Cardiac muscle cell (in vitro differentiated cells and primary cell): ENCODE measurements around the gene ANGPT4. TPM values are rescaled to one million over a fixed set of nuclear protein-coding genes. Genes with fewer than 3 reads are reported as not detected.
A peak's percentile ranks its signal among the peaks of the same experiment; 100 is the strongest.

Experiments
- DNase-seq, 2 donors: peaks; one replicate each; pipeline versions ENCODE4 v3.0.0 to v3.0.0-alpha.2; 2010 to 2017; ENCODE audit warnings: low read depth in 1 of 2, low spot score in 1 of 2
- H3K27ac ChIP-seq: fragments of 200-600 bp; sonication (generic); 2 replicates; pipeline ENCODE4 v1.5.1; 2016
- H3K27me3 ChIP-seq: fragments of 200-600 bp; sonication (generic); 2 replicates; pipeline ENCODE4 v1.6.0; 2016; ENCODE audit warnings: control low read depth
- H3K36me3 ChIP-seq: fragments of 200-600 bp; sonication (generic); 2 replicates; pipeline ENCODE4 v1.5.1; 2016; ENCODE audit warnings: control low read depth
- H3K4me1 ChIP-seq: fragments of 200-600 bp; sonication (generic); 2 replicates; pipeline ENCODE4 v1.8.1; 2017; ENCODE audit warnings: low read depth, mild to moderate bottlenecking, mixed run types
- H3K4me3 ChIP-seq: fragments of 200-600 bp; sonication (generic); 2 replicates; pipeline ENCODE4 v1.5.1; 2016; ENCODE audit warnings: mild to moderate bottlenecking
- H3K9me3 ChIP-seq: fragments of 200-600 bp; sonication (generic); 2 replicates; pipeline ENCODE4 v1.5.1; 2017; ENCODE audit warnings: low read depth, mild to moderate bottlenecking, control low read depth
- CTCF ChIP-seq: IDR thresholded peaks from 2 replicates; pipeline ENCODE4 v1.5.1; 2012; ENCODE audit warnings: low read depth, mild to moderate bottlenecking, low read length
- polyA plus RNA-seq: library from polyadenylated mRNA; unstranded; fragments of >200 nt; fragmentation: Nextera tagmentation; extraction: Ambion mirVana; gene quantifications from 2 replicates; pipeline ENCODE4 v1.2.1, GENCODE V29; 2016
- total RNA-seq: library from RNA; depleted of rRNA; stranded (reverse); fragments of >200 nt; gene quantifications from 2 replicates; pipeline ENCODE4 v1.2.3, GENCODE V29; 2016

ANGPT4 gene
- total and polyA plus RNA-seq, 2 experiments from 2014 or later: 0.15 to 0.80 TPM

DNA sequence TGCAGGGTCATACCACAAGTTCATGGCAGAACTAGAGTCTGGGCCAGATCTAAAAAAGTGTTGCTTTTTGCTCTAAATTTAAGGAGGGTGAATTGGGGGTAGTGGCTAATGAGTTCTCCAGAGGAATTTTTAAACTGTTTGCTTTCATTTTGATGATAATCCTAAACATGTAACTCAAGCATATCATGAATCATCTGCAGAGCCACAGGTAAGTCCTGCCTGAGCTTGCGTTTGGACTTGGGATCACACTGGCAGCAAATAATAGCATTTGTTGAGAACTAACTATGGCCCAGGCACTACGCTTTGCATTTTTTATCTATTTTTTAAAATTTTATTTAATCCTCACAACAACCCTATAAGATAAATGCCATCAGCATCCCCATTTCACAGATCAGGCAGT lies 55.2 kb downstream of the ANGPT4 start:
- no peak overlapping the region for H3K4me3 ChIP-seq
- H3K36me3 ChIP-seq: no peaks in the 10 kb centered on the region
- H3K27ac ChIP-seq: no peak overlapping the region
- no peaks in the 10 kb centered on the region for H3K27me3 ChIP-seq
- no peak for TF ChIP-seq CTCF
- DNase-seq: no peak
- no peaks in the 10 kb centered on the region for H3K9me3 ChIP-seq
- H3K4me1 ChIP-seq: no peaks in the 10 kb centered on the region

GRCh38 chr20:859751-860231 lies 56.3 kb downstream of the ANGPT4 start:
- no peak for TF ChIP-seq CTCF
- DNase-seq: no peak
- no peaks in the 10 kb centered on the region for H3K36me3 ChIP-seq
- H3K4me3 ChIP-seq: no peak overlapping the region
- no peak overlapping the region for H3K27ac ChIP-seq
- no peaks in the 10 kb centered on the region for H3K4me1 ChIP-seq
- no peaks in the 10 kb centered on the region for H3K27me3 ChIP-seq
- no peaks in the 10 kb centered on the region for H3K9me3 ChIP-seq

- Histone ChIP-seq H3K4me1 (no peaks in the 10 kb centered on the region), H3K27me3 (no peaks in the 10 kb centered on the region), H3K27ac (no peak overlapping the region), H3K9me3 (no peaks in the 10 kb centered on the region), H3K36me3 (no peaks in the 10 kb centered on the region), H3K4me3 (no peak overlapping the region)
- no peak for TF ChIP-seq CTCF
- no peak for DNase-seq
Measured at GRCh38 chr20:858011-858410, 58.1 kb downstream of the ANGPT4 start.

DNA sequence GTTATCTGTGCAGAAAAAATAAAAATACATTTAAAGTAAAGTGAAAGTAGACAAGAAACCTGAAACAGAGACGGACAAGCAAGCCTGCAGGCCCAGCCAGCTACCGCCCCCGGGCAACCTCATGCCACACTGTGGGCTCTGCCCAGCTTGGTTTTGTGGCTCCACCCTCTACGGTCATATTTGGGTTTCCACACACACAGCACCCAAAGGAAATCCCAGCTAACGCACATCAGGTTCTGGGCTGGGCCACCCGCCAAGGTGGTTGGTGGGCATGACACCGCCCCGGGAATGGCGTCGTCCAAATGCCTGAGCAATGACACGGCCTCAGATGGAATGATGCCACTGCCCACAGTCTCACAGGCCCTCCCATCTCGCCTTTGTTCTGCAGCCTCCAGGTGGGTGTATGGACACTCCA lies 59.8 kb downstream of the ANGPT4 start:
- peak in 1 of 2 donors; percentile 73 for DNase-seq
- no peaks in the 10 kb centered on the region for H3K4me1 ChIP-seq
- no peak for TF ChIP-seq CTCF
- H3K27ac ChIP-seq: no peak overlapping the region
- no peaks in the 10 kb centered on the region for H3K27me3 ChIP-seq
- no peaks in the 10 kb centered on the region for H3K36me3 ChIP-seq
- H3K9me3 ChIP-seq: no peaks in the 10 kb centered on the region
- no peak overlapping the region for H3K4me3 ChIP-seq

DNA sequence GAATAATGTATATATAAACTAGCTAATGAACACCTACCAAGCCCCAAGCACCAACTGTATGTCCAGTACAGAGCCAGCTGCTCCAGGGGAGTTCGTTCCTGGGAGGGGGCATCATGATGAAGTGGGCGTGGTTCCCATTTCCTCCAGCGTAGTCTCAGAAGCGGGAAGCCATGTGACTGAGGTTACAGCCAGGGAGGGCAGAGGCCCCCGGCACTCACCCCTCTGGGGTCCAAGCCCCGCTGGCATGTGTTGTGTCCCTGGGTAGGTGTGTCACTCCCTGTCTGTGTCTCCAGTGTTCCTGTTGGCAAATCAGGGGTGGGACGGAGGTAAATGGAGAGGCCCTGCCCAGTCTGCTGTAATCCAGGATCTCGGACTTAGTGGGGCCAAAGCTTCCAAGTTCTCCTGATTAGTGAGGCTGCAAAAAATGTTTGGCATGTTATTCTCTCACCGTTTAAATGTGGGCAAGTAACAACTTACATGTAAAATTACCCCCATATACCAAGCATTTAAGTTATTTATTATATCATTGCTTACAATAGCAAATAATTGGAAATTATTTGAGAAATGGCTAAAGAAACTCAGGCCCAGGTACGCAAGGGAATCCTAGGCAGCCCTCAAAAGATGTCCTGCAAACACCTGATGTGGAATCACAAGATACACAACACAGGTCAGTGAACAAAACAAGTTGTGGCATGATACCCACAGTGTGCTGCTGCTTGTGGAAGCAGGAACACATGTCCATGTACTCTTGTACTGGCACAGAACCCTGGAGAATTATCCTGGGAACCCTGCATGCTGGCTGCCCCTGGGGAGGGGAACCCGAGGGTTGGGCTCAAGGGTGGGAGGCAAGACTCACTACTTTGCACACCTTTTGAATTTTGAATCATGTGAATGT lies 60.4 kb downstream of the ANGPT4 start:
- no peaks in the 10 kb centered on the region for H3K4me1 ChIP-seq
- no peaks in the 10 kb centered on the region for H3K27me3 ChIP-seq
- no peaks in the 10 kb centered on the region for H3K36me3 ChIP-seq
- TF ChIP-seq CTCF: no peak
- no peak for DNase-seq
- no peaks in the 10 kb centered on the region for H3K9me3 ChIP-seq
- H3K4me3 ChIP-seq: no peak overlapping the region
- no peak overlapping the region for H3K27ac ChIP-seq
